ENCODE results near the gene PPBP. TPM values are rescaled to one million over a fixed set of nuclear protein-coding genes. Genes with fewer than 3 reads are reported as not detected.

Gene PPBP, protein sequence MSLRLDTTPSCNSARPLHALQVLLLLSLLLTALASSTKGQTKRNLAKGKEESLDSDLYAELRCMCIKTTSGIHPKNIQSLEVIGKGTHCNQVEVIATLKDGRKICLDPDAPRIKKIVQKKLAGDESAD
- not detected in 2 replicates for total RNA-seq

- no peak for DNase-seq (ENCODE audit: low read depth)
- no peak within 1 kb of the TSS for H3K4me3 ChIP-seq (ENCODE audit: low read depth, low read length)
- TF ChIP-seq, protein P1, sequence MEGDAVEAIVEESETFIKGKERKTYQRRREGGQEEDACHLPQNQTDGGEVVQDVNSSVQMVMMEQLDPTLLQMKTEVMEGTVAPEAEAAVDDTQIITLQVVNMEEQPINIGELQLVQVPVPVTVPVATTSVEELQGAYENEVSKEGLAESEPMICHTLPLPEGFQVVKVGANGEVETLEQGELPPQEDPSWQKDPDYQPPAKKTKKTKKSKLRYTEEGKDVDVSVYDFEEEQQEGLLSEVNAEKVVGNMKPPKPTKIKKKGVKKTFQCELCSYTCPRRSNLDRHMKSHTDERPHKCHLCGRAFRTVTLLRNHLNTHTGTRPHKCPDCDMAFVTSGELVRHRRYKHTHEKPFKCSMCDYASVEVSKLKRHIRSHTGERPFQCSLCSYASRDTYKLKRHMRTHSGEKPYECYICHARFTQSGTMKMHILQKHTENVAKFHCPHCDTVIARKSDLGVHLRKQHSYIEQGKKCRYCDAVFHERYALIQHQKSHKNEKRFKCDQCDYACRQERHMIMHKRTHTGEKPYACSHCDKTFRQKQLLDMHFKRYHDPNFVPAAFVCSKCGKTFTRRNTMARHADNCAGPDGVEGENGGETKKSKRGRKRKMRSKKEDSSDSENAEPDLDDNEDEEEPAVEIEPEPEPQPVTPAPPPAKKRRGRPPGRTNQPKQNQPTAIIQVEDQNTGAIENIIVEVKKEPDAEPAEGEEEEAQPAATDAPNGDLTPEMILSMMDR (conservative IDR thresholded peaks at IDR 0.05; ENCODE audit: low read depth, low read length): no peak
Observed at GRCh38 chr4:73988061-73988460, at the start of gene PPBP. Gene PPBP (minus strand): TSS chr4:73988190. CDS start chr4:73988103, 87 bp downstream.

DNA sequence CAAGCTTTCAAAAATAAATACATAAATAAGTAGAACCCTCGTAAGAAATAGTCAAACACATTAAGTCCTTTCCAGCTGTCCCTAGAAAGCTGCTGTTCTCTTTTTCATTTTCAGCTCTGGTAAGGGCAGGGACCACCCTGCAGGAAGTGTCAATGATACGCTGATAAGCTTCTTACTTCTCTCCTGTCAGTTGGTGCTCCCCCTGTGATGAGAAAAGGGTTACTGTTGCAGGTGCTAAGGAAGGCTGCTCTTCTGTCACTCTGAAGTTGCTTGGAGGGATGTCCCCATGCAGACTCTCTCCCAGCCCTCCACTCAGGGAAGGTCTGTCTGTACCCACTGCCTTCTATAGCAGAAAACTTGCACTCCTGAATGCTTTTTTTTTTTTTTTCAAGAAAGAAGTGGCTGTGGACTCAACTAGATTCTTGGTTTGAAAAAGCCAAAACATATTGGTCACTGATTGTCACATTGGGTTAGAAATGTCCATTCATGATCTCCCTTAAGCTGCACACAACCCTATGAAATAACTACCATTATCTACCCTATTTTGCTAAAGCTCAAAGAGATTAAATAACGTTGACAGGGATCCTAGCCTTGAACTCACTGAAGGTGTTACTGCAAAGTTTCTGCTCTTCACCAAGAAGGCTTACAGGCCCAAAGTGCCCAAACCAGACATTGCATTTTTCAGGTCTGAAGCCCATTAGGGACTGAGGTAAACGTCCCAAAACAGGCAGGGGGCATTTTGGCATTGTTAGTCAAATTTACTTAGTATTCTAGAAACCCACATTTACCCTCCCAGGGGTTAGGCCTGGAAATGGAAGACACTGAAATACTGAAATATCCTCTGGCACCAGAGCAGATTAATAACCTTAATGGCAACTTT is 49.3 kb upstream of the PPBP start:
- no peak for DNase-seq (ENCODE audit: low read depth)
- H3K4me3 ChIP-seq (ENCODE audit: low read depth, low read length): peak overlapping the region; percentile 92
- TF ChIP-seq, protein P1 (conservative IDR thresholded peaks at IDR 0.05; ENCODE audit: low read depth, low read length): no peak

DNA sequence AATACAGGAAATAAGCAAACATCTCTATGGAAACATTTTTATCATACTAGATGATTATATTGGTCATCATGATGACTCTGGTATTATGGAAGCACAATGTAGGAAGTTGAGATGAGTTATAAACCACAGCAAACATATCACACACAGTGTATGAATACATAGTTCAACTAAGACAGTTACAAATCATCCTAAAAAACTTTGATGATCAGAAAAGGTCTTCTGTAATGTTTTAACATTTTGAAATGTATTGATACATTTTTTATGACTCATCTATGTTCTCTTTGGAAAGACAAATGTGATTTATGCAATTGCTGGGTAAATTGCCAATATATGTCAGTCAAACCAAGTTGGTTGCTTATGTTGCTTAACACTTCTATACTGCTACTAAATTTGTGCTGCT is 45.7 kb upstream of the PPBP start:
- no peak for DNase-seq (ENCODE audit: low read depth)
- TF ChIP-seq, protein P1 (conservative IDR thresholded peaks at IDR 0.05; ENCODE audit: low read depth, low read length): no peak
- H3K4me3 ChIP-seq (ENCODE audit: low read depth, low read length): no peak overlapping the region

DNA sequence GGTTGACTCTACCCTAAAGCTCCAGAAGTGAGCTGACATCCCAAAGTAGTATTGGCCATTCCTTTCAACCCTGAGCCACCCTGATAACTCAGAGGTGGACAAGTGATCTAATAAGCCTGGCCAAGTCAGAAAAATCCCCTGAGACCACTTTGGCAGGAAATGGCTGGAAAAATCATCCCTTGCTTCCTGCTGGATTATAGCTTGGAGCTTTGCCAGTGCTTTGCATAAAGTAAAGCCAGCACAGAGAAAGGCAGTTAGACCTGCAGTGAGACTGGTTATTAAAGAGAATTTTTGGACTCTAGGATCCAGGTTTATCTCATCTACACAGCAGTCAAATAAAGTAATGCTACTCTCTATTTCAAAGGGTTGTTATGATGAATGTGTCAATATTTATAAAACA is 44.1 kb upstream of the PPBP start:
- H3K4me3 ChIP-seq (ENCODE audit: low read depth, low read length): no peak overlapping the region
- TF ChIP-seq, protein P1 (conservative IDR thresholded peaks at IDR 0.05; ENCODE audit: low read depth, low read length): no peak
- no peak for DNase-seq (ENCODE audit: low read depth)

GRCh38 chr4:74031576-74031975 is 43.6 kb upstream of the PPBP start:
- H3K4me3 ChIP-seq (ENCODE audit: low read depth, low read length): no peak overlapping the region
- TF ChIP-seq, protein P1 (conservative IDR thresholded peaks at IDR 0.05; ENCODE audit: low read depth, low read length): no peak
- no peak for DNase-seq (ENCODE audit: low read depth)

DNA sequence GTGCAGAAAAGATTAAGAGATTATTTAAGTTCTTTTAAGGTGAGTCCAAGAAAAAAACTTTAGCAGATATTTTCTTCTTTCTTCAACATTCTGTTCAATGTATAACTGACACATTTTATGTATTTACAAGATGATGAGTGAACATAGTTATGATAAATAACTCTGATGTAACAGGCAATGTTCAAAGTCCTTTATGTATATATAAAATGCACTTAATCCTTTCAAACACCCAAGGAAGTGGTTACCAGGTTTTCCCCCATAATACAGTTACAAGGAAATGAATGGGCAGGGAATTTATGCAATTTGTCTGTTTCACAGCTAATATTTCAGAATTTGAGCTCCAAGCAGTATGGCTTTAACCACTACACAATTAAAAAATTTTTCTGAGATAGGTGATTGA is 42.3 kb upstream of the PPBP start:
- no peak for DNase-seq (ENCODE audit: low read depth)
- H3K4me3 ChIP-seq (ENCODE audit: low read depth, low read length): no peak overlapping the region
- TF ChIP-seq, protein P1 (conservative IDR thresholded peaks at IDR 0.05; ENCODE audit: low read depth, low read length): no peak
